ENCODE measurements around the gene WNT9B.

GRCh38 chr17:46832945-46833839 lies 18.2 kb upstream of the WNT9B start:
- no peak for TF ChIP-seq CTCF (IDR thresholded peaks at IDR 0.05)
- TF ChIP-seq ZFX (IDR thresholded peaks at IDR 0.05; ENCODE audit: borderline replicate concordance) = no peak
